Chondrocyte (in vitro differentiated cells): ENCODE results near the gene ZNF687. TPM values are rescaled to one million over a fixed set of nuclear protein-coding genes. Genes with fewer than 3 reads are reported as not detected.

Experiments
- DNase-seq: peaks from one replicate; pipeline ENCODE4 v3.0.0; 2021; ENCODE audit warnings: mixed read lengths, low spot score
- H3K27ac Mint-ChIP-seq: one replicate; pipeline ENCODE4 v1.8.0; 2021; ENCODE audit warnings: mild to moderate bottlenecking, moderate library complexity, mixed read lengths; ENCODE audit not compliant: unreplicated experiment
- H3K27me3 Mint-ChIP-seq: 2 replicates; pipeline ENCODE4 v1.8.0; 2021; ENCODE audit warnings: low read depth, mixed read lengths
- H3K36me3 Mint-ChIP-seq: 2 replicates; pipeline ENCODE4 v1.8.0; 2021; ENCODE audit warnings: low read depth, mixed read lengths
- H3K4me1 Mint-ChIP-seq: 2 replicates; pipeline ENCODE4 v1.8.0; 2021; ENCODE audit warnings: low read depth, mild to moderate bottlenecking, mixed read lengths
- H3K4me3 Mint-ChIP-seq: one replicate; pipeline ENCODE4 v1.8.0; 2021; ENCODE audit warnings: mild to moderate bottlenecking, moderate library complexity, mixed read lengths; ENCODE audit not compliant: unreplicated experiment
- H3K9me3 Mint-ChIP-seq: 2 replicates; pipeline ENCODE4 v1.8.0; 2021; ENCODE audit warnings: low read depth, mixed read lengths
- CTCF ChIP-seq: fragments of 200-600 bp; sonication (generic); IDR thresholded peaks from 2 replicates; pipeline ENCODE4 v1.5.0; 2021; ENCODE audit warnings: antibody characterized with exemption, mild to moderate bottlenecking, moderate library complexity
- long read RNA-seq: library from polyadenylated mRNA; stranded (forward); transcript quantifications from one replicate; pipeline ENCODE4 v2.0.0, GENCODE V29; 2021
- total RNA-seq: library from RNA; stranded (reverse); gene quantifications from 3 replicates; pipeline ENCODE4 v1.2.1, GENCODE V29; 2021

The ZNF687 gene
- 17.5 to 19.3 TPM (median 18.6 TPM) in 3 replicates for total RNA-seq
- long read RNA-seq, partial matches to known transcripts = 2 of 2 reads
- long read RNA-seq, other reads (novel, unspliced or antisense) = 0 of 2 reads

GRCh38 chr1:151281969-151282882 lies at the start of gene ZNF687:
Gene ZNF687 (plus strand): TSS chr1:151282299. CDS start chr1:151286292, 3,993 bp downstream.
- Mint-ChIP-seq H3K27me3 (no peaks in the 10 kb centered on the region), H3K27ac (peak within 1 kb of the TSS; percentile 100), H3K4me3 (peak within 1 kb of the TSS; percentile 95), H3K9me3 (no peaks in the 10 kb centered on the region), H3K4me1 (peaks cover 18% of the 10 kb centered on the region), H3K36me3 (peaks cover 8% of the 10 kb centered on the region)
- no peak for TF ChIP-seq CTCF
- DNase-seq = peak; percentile 100

GRCh38 chr1:151235235-151235634 lies 46.9 kb upstream of the ZNF687 start:
- Mint-ChIP-seq H3K9me3 (no peaks in the 10 kb centered on the region), H3K4me1 (peaks cover 23% of the 10 kb centered on the region), H3K4me3 (no peak overlapping the region), H3K36me3 (peaks cover 43% of the 10 kb centered on the region), H3K27ac (peak overlapping the region; percentile 6), H3K27me3 (no peaks in the 10 kb centered on the region)
- DNase-seq = no peak
- TF ChIP-seq CTCF = no peak

GRCh38 chr1:151237678-151238466 lies 44.2 kb upstream of the ZNF687 start:
- no peak overlapping the region for H3K4me3 Mint-ChIP-seq
- no peaks in the 10 kb centered on the region for H3K9me3 Mint-ChIP-seq
- peaks cover 44% of the 10 kb centered on the region for H3K36me3 Mint-ChIP-seq
- H3K27ac Mint-ChIP-seq = peak overlapping the region; percentile 82
- no peaks in the 10 kb centered on the region for H3K27me3 Mint-ChIP-seq
- DNase-seq = no peak
- H3K4me1 Mint-ChIP-seq = peaks cover 23% of the 10 kb centered on the region
- no peak for TF ChIP-seq CTCF

GRCh38 chr1:151238467-151238739 lies 43.7 kb upstream of the ZNF687 start:
- TF ChIP-seq CTCF = no peak
- H3K4me1 Mint-ChIP-seq = peaks cover 23% of the 10 kb centered on the region
- no peaks in the 10 kb centered on the region for H3K27me3 Mint-ChIP-seq
- no peak for DNase-seq
- H3K4me3 Mint-ChIP-seq = no peak overlapping the region
- H3K27ac Mint-ChIP-seq = peak overlapping the region; percentile 82
- H3K36me3 Mint-ChIP-seq = peaks cover 47% of the 10 kb centered on the region
- H3K9me3 Mint-ChIP-seq = no peaks in the 10 kb centered on the region

GRCh38 chr1:151242442-151242841 lies 39.7 kb upstream of the ZNF687 start:
- Mint-ChIP-seq H3K36me3 (peaks cover 48% of the 10 kb centered on the region), H3K4me1 (peaks cover 15% of the 10 kb centered on the region), H3K27me3 (no peaks in the 10 kb centered on the region), H3K27ac (no peak overlapping the region), H3K4me3 (no peak overlapping the region), H3K9me3 (no peaks in the 10 kb centered on the region)
- no peak for DNase-seq
- no peak for TF ChIP-seq CTCF
